IMR-90 (cell line): ENCODE results near the gene CHMP3. TPM values are rescaled to one million over a fixed set of nuclear protein-coding genes. Genes with fewer than 3 reads are reported as not detected.

Source experiments
- ATAC-seq: fragments of 200-7000 bp; cut with Tn5 transposase; 2 replicates; pipeline ENCODE4 v1.9.1; 2020; ENCODE audit warnings: low read depth, mild to moderate bottlenecking, moderate library complexity
- BruUV-seq: library from RNA; stranded (reverse); fragments of 400-500 nt; replicated peaks from 2 replicates; lab custom pipeline; 2021; lab: Mats Ljungman, UMichigan
- CTCF ChIA-PET: fragments of 300-600 bp; formaldehyde crosslinking; extraction: SDS; loops from one replicate; lab custom pipeline; 2021; ENCODE audit warnings: antibody characterized with exemption; lab: Yijun Ruan, JAX
- POLR2A ChIA-PET: fragments of 300-600 bp; sonication (Branson Sonifier 250); formaldehyde crosslinking; loops from one replicate; lab custom pipeline; 2022; ENCODE audit warnings: antibody characterized with exemption; ENCODE audit not compliant: unreplicated experiment; lab: Charles Lee
- DNase-seq: peaks from one replicate; pipeline ENCODE4 v3.0.0; 2013
- H2AFZ ChIP-seq: replicated peaks from 2 replicates; pipeline ENCODE3; 2013; ENCODE audit warnings: low read length, mild to moderate bottlenecking; ENCODE audit not compliant: poor library complexity
- H2AK5ac ChIP-seq: 2 replicates; pipeline ENCODE4 v1.6.1; 2013; ENCODE audit warnings: low read depth, low read length, inconsistent platforms
- H2AK9ac ChIP-seq: replicated peaks from 2 replicates; pipeline ENCODE3; 2013; ENCODE audit warnings: mild to moderate bottlenecking, low read depth, low read length, moderate library complexity; ENCODE audit not compliant: poor library complexity
- H2BK120ac ChIP-seq: 2 replicates; pipeline ENCODE4 v1.6.1; 2013; ENCODE audit warnings: low read depth, low read length, inconsistent platforms
- H2BK15ac ChIP-seq: 3 replicates; pipeline ENCODE4 v1.6.1; 2013; ENCODE audit warnings: low read depth, low read length, inconsistent platforms
- H2BK20ac ChIP-seq: 2 replicates; pipeline ENCODE4 v1.6.1; 2013; ENCODE audit warnings: low read depth, mild to moderate bottlenecking, inconsistent platforms, low read length, moderate library complexity
- H2BK5ac ChIP-seq: 2 replicates; pipeline ENCODE4 v1.6.1; 2013; ENCODE audit warnings: mild to moderate bottlenecking, low read depth, low read length, inconsistent platforms; ENCODE audit not compliant: poor library complexity, severe bottlenecking
- H3K14ac ChIP-seq: replicated peaks from 2 replicates; pipeline ENCODE4 v1.6.1; 2013; ENCODE audit warnings: low read depth, low read length, inconsistent platforms
- H3K18ac ChIP-seq: 2 replicates; pipeline ENCODE4 v1.6.1; 2013; ENCODE audit warnings: low read depth, low read length, control low read depth
- H3K23ac ChIP-seq: 2 replicates; pipeline ENCODE4 v1.6.1; 2013; ENCODE audit warnings: low read depth, low read length, inconsistent platforms
- H3K27ac ChIP-seq: 2 replicates; pipeline ENCODE4 v1.5.1; 2013; ENCODE audit warnings: mild to moderate bottlenecking, control low read depth, low read length; ENCODE audit not compliant: insufficient read depth
- H3K27me3 ChIP-seq: 2 replicates; pipeline ENCODE4 v1.6.1; 2013; ENCODE audit warnings: low read length; ENCODE audit not compliant: control insufficient read depth, insufficient read depth
- H3K36me3 ChIP-seq: 2 replicates; pipeline ENCODE4 v1.6.1; 2013; ENCODE audit warnings: low read length, mixed read lengths; ENCODE audit not compliant: control insufficient read depth, insufficient read depth
- H3K4ac ChIP-seq: 2 replicates; pipeline ENCODE4 v1.6.1; 2013; ENCODE audit warnings: low read depth, low read length, inconsistent platforms
- H3K4me1 ChIP-seq: 2 replicates; pipeline ENCODE4 v1.6.1; 2013; ENCODE audit warnings: low read length, mixed read lengths; ENCODE audit not compliant: control insufficient read depth, insufficient read depth
- H3K4me2 ChIP-seq: 2 replicates; pipeline ENCODE4 v1.6.1; 2013; ENCODE audit warnings: low read depth, mild to moderate bottlenecking, control low read depth, low read length, moderate library complexity
- H3K4me3 ChIP-seq: 2 replicates; pipeline ENCODE4 v1.5.1; 2013; ENCODE audit warnings: low read depth, mild to moderate bottlenecking, control low read depth, low read length, moderate library complexity; ENCODE audit not compliant: insufficient read depth
- H3K56ac ChIP-seq: 2 replicates; pipeline ENCODE4 v1.6.1; 2013; ENCODE audit warnings: low read length, inconsistent platforms; ENCODE audit not compliant: insufficient read depth; ENCODE audit errors: extremely low read depth
- H3K79me1 ChIP-seq, 2 experiments: 2 replicates each; pipeline ENCODE4 v1.6.1; 2013; ENCODE audit warnings: low read length in 2 of 2, inconsistent platforms in 1 of 2, low read depth in 1 of 2
- H3K9ac ChIP-seq: 2 replicates; pipeline ENCODE4 v1.6.1; 2013; ENCODE audit warnings: low read depth, low read length, control low read depth
- H3K9me1 ChIP-seq: 2 replicates; pipeline ENCODE4 v1.6.1; 2013; ENCODE audit warnings: low read length, inconsistent platforms; ENCODE audit not compliant: insufficient read depth
- H3K9me3 ChIP-seq: 2 replicates; pipeline ENCODE4 v1.6.1; 2013; ENCODE audit warnings: low read length; ENCODE audit not compliant: control insufficient read depth, insufficient read depth
- H4K20me1 ChIP-seq: 2 replicates; pipeline ENCODE4 v1.6.1; 2013; ENCODE audit warnings: low read length, inconsistent platforms; ENCODE audit not compliant: insufficient read depth
- H4K5ac ChIP-seq: 2 replicates; pipeline ENCODE4 v1.6.1; 2013; ENCODE audit warnings: mild to moderate bottlenecking, low read depth, low read length, control low read depth
- H4K8ac ChIP-seq, 2 experiments: 2 replicates each; pipeline ENCODE4 v1.6.1; 2013; ENCODE audit warnings: low read depth in 2 of 2, low read length in 2 of 2, control low read depth in 1 of 2, inconsistent platforms in 1 of 2
- H4K91ac ChIP-seq: 2 replicates; pipeline ENCODE4 v1.6.1; 2013; ENCODE audit warnings: low read depth, low read length, inconsistent platforms; ENCODE audit not compliant: insufficient read depth
- CEBPB ChIP-seq: IDR thresholded peaks from 2 replicates; pipeline ENCODE4 v1.6.1; 2012; ENCODE audit warnings: low read depth, low read length, improper control_type of control experiment
- FOS ChIP-seq: fragments of 150-350 bp; IDR thresholded peaks from 2 replicates; pipeline ENCODE4 v1.6.1; 2016; ENCODE audit warnings: low read depth, low read length
- MAFK ChIP-seq: IDR thresholded peaks from 2 replicates; pipeline ENCODE4 v1.6.1; 2012; ENCODE audit warnings: low read depth, low read length, improper control_type of control experiment
- MAZ ChIP-seq: IDR thresholded peaks from 2 replicates; pipeline ENCODE4 v1.6.1; 2012; ENCODE audit warnings: low read depth, mild to moderate bottlenecking, low read length, improper control_type of control experiment, moderate library complexity, borderline replicate concordance
- MXI1 ChIP-seq: IDR thresholded peaks from 2 replicates; pipeline ENCODE4 v1.6.1; 2012; ENCODE audit warnings: low read depth, mild to moderate bottlenecking, low read length, moderate library complexity, borderline replicate concordance
- RCOR1 ChIP-seq: IDR thresholded peaks from 2 replicates; pipeline ENCODE4 v1.6.1; 2012; ENCODE audit warnings: mild to moderate bottlenecking, low read length, improper control_type of control experiment; ENCODE audit not compliant: insufficient replicate concordance
- WGBS, 2 experiments: methylation state at CpG; one replicate each; pipeline versions ENCODE4 v1.1.5 to v1.1.7; 2013; ENCODE audit warnings: missing lambda C conversion rate in 2 of 2; ENCODE audit not compliant: insufficient read length in 1 of 2; ENCODE audit errors: extremely low coverage in 2 of 2; 5-methylcytosine and 5-hydroxymethylcytosine counted together
- dilution Hi-C: fragments of 300-500 bp; cut with HindIII; formaldehyde crosslinking; loops from one replicate; pipeline ENCODE4 v1.14.3; 2018; ENCODE audit warnings: low sequenced_read_pairs; ENCODE audit not compliant: unreplicated experiment
- in situ Hi-C: fragments of 300-500 bp; cut with MboI; formaldehyde crosslinking; loops from 3 replicates; pipeline ENCODE4 v1.14.3; 2019; ENCODE audit warnings: low sequenced_read_pairs, inconsistent platforms, mixed read lengths
- intact Hi-C: fragments of 100-400 bp; cut with micrococcal nuclease; formaldehyde crosslinking; loops from 2 replicates; pipeline ENCODE4 v1.10.0; 2022
- polyA plus RNA-seq, 3 experiments: library from polyadenylated mRNA; depleted of rRNA; stranded (reverse); fragments of >200 nt; gene quantifications; 2 replicates each; pipeline ENCODE4 v1.2.3, GENCODE V29; 2012; ENCODE audit warnings: low replicate concordance in 1 of 3
- total RNA-seq: library from RNA; depleted of rRNA; stranded (reverse); fragments of >200 nt; gene quantifications from 2 replicates; pipeline ENCODE4 v1.2.3, GENCODE V29; 2012
- TF ChIP-seq, protein P1 (sequence below): conservative IDR thresholded peaks from 2 replicates; pipeline ENCODE4 v1.5.1; 2012; ENCODE audit warnings: mild to moderate bottlenecking, low read depth, low read length, improper control_type of control experiment

CHMP3 gene
- total and polyA plus RNA-seq, 2 of the 4 experiments (the other 2 are of a cell fraction): 38.4 to 84.6 TPM

GRCh38 chr2:86519349-86519748 lies 43.9 kb downstream of the CHMP3 start:
- Histone ChIP-seq H3K23ac (no peak overlapping the region), H3K14ac (no peak overlapping the region), H2BK20ac (no peak overlapping the region), H3K9ac (no peak overlapping the region), H2BK15ac (no peak overlapping the region), H2AK9ac (no peak overlapping the region), H3K4me1 (no peaks in the 10 kb centered on the region; the same call in 1 of the 2 replicates), H3K79me1 (no peaks in the 10 kb centered on the region; a peak in 1 of 4 replicates), H3K4me2 (no peak overlapping the region), H3K4me3 (no peak overlapping the region), H4K5ac (no peak overlapping the region), H3K9me3 (peaks cover 6% of the 10 kb centered on the region; the same call in 1 of the 2 replicates), H3K27me3 (no peaks in the 10 kb centered on the region), H2BK120ac (no peak overlapping the region), H2BK5ac (no peak overlapping the region), H3K18ac (no peak overlapping the region), H4K20me1 (no peaks in the 10 kb centered on the region), H3K56ac (no peak overlapping the region), H2AK5ac (no peak overlapping the region), H4K91ac (no peak overlapping the region), H3K9me1 (no peaks in the 10 kb centered on the region), H3K36me3 (no peaks in the 10 kb centered on the region), H3K4ac (no peak overlapping the region), H4K8ac (no peak overlapping the region), H3K27ac (peak overlapping the region; percentile 37; the same call in 1 of the 2 replicates), H2AFZ (no peak overlapping the region)
- intact Hi-C loops: loop anchor here (5.0 kb wide), 1 partner anchor 103 kb away; the partner anchor contains the start of gene RNF103
- no peak for TF ChIP-seq MXI1
- TF ChIP-seq MAFK: no peak
- TF ChIP-seq FOS: no peak
- TF ChIP-seq, protein P1, sequence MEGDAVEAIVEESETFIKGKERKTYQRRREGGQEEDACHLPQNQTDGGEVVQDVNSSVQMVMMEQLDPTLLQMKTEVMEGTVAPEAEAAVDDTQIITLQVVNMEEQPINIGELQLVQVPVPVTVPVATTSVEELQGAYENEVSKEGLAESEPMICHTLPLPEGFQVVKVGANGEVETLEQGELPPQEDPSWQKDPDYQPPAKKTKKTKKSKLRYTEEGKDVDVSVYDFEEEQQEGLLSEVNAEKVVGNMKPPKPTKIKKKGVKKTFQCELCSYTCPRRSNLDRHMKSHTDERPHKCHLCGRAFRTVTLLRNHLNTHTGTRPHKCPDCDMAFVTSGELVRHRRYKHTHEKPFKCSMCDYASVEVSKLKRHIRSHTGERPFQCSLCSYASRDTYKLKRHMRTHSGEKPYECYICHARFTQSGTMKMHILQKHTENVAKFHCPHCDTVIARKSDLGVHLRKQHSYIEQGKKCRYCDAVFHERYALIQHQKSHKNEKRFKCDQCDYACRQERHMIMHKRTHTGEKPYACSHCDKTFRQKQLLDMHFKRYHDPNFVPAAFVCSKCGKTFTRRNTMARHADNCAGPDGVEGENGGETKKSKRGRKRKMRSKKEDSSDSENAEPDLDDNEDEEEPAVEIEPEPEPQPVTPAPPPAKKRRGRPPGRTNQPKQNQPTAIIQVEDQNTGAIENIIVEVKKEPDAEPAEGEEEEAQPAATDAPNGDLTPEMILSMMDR: no peak
- no peak for TF ChIP-seq MAZ
- TF ChIP-seq CEBPB: no peak
- TF ChIP-seq RCOR1: no peak
- peak; percentile 12 for DNase-seq
- in situ Hi-C loops: loop anchor here (10.0 kb wide), 1 partner anchor 85 kb away; no protein-coding TSS in a partner anchor
- ChIA-PET POLR2A (no interaction called here), CTCF (interaction anchor here (0.6 kb wide), 1 partner anchor 33 kb away, joined by 3 read pairs; no protein-coding TSS in a partner anchor)
- BruUV-seq: no TSS peak
- ATAC-seq: peak; percentile 27
- dilution Hi-C loops: no loop called here
- no CpG with 5 or more reads among the region's 1 CpG for WGBS, 2 experiments
